Loucy (cell line): ENCODE results near the gene GIT1.

Experiments used
- H2AFZ ChIP-seq: fragments of 200-600 bp; sonication (generic); 2 replicates; pipeline ENCODE4 v1.6.0; 2016; ENCODE audit warnings: antibody characterized with exemption, mild to moderate bottlenecking, low read length, moderate library complexity
- H3F3A ChIP-seq: fragments of 200-600 bp; 2 replicates; pipeline ENCODE4 v1.6.0; 2016; ENCODE audit warnings: antibody characterized with exemption, low read depth, mild to moderate bottlenecking
- H3K27me3 ChIP-seq: fragments of 200-600 bp; sonication (generic); 2 replicates; pipeline ENCODE4 v1.6.1; 2014; ENCODE audit warnings: low read length, mild to moderate bottlenecking; ENCODE audit not compliant: insufficient read depth, poor library complexity, severe bottlenecking
- H3K36me3 ChIP-seq: fragments of 200-600 bp; sonication (generic); 2 replicates; pipeline ENCODE4 v1.6.1; 2016; ENCODE audit warnings: low read length; ENCODE audit not compliant: insufficient read depth
- H3K4me1 ChIP-seq: fragments of 200-600 bp; sonication (generic); 2 replicates; pipeline ENCODE4 v1.5.1; 2014; ENCODE audit warnings: low read length, mild to moderate bottlenecking; ENCODE audit not compliant: insufficient read depth, poor library complexity, severe bottlenecking
- H3K4me2 ChIP-seq: fragments of 200-600 bp; sonication (generic); 2 replicates; pipeline ENCODE4 v1.6.0; 2014; ENCODE audit warnings: antibody characterized with exemption, low read length, low read depth, mild to moderate bottlenecking; ENCODE audit not compliant: poor library complexity, severe bottlenecking
- H3K4me3 ChIP-seq: fragments of 200-600 bp; sonication (generic); 2 replicates; pipeline ENCODE4 v1.5.1; 2014; ENCODE audit warnings: low read length, mild to moderate bottlenecking, mixed read lengths; ENCODE audit not compliant: poor library complexity, severe bottlenecking
- H3K79me2 ChIP-seq: fragments of 200-600 bp; sonication (generic); 2 replicates; pipeline ENCODE4 v1.6.1; 2014; ENCODE audit warnings: low read length; ENCODE audit not compliant: insufficient read depth
- H3K9ac ChIP-seq: fragments of 200-600 bp; sonication (generic); 2 replicates; pipeline ENCODE4 v1.6.0; 2014; ENCODE audit warnings: mild to moderate bottlenecking, low read depth, low read length, moderate library complexity; ENCODE audit not compliant: poor library complexity, severe bottlenecking
- H3K9me2 ChIP-seq: fragments of 200-600 bp; sonication (generic); replicated peaks from 2 replicates; pipeline ENCODE4 v1.6.1; 2016; ENCODE audit warnings: low read depth, low read length, mixed read lengths
- H3K9me3 ChIP-seq: fragments of 200-600 bp; sonication (generic); 2 replicates; pipeline ENCODE4 v1.6.1; 2014; ENCODE audit warnings: mild to moderate bottlenecking, antibody characterized with exemption, low read length, low read depth; ENCODE audit not compliant: insufficient read depth
- H4K20me1 ChIP-seq: fragments of 200-600 bp; sonication (generic); 2 replicates; pipeline ENCODE4 v1.6.0; 2014; ENCODE audit warnings: antibody characterized with exemption, low read length, mild to moderate bottlenecking; ENCODE audit not compliant: insufficient read depth, poor library complexity, severe bottlenecking
- EZH2phosphoT487 ChIP-seq: fragments of 200-600 bp; IDR thresholded peaks from 2 replicates; pipeline ENCODE4 v1.6.1; 2018; ENCODE audit warnings: antibody characterized with exemption, mild to moderate bottlenecking, moderate library complexity, borderline replicate concordance
- TF ChIP-seq, protein P1 (sequence below): fragments of 200-600 bp; sonication (generic); conservative IDR thresholded peaks from 2 replicates; pipeline ENCODE4 v1.5.1; 2014; ENCODE audit warnings: mild to moderate bottlenecking, antibody characterized with exemption, low read length

The GIT1 gene

DNA sequence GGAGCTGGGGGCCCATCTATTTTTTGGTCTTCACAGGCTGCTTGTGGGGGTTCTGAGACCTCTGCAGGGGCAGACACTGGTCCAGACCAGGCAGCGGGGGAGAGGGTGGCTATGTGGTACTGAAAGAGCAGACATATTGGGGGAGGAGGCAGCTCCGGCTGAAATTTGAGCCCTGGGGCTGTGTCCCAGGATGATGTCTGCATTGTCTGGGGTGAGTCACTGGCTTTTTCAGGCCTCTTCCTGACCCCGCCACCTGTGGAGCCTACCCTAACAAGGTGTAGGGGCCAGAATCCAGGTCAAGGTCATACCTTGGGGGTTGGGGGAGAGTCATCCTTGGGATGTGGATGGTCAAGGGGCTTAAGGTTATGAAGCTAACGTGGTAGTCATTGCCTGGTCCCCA, 30.8 kb upstream of the GIT1 start:
- Histone ChIP-seq H3F3A (no peaks in the 10 kb centered on the region), H3K4me3 (no peak overlapping the region), H3K79me2 (no peaks in the 10 kb centered on the region), H3K4me1 (peaks cover 10% of the 10 kb centered on the region), H2AFZ (no peak overlapping the region), H3K27me3 (no peaks in the 10 kb centered on the region), H4K20me1 (no peaks in the 10 kb centered on the region), H3K9me3 (no peaks in the 10 kb centered on the region), H3K9ac (no peak overlapping the region), H3K36me3 (no peaks in the 10 kb centered on the region), H3K9me2 (no peaks in the 10 kb centered on the region), H3K4me2 (no peak overlapping the region)
- no peak for TF ChIP-seq EZH2phosphoT487
- TF ChIP-seq, protein P1, sequence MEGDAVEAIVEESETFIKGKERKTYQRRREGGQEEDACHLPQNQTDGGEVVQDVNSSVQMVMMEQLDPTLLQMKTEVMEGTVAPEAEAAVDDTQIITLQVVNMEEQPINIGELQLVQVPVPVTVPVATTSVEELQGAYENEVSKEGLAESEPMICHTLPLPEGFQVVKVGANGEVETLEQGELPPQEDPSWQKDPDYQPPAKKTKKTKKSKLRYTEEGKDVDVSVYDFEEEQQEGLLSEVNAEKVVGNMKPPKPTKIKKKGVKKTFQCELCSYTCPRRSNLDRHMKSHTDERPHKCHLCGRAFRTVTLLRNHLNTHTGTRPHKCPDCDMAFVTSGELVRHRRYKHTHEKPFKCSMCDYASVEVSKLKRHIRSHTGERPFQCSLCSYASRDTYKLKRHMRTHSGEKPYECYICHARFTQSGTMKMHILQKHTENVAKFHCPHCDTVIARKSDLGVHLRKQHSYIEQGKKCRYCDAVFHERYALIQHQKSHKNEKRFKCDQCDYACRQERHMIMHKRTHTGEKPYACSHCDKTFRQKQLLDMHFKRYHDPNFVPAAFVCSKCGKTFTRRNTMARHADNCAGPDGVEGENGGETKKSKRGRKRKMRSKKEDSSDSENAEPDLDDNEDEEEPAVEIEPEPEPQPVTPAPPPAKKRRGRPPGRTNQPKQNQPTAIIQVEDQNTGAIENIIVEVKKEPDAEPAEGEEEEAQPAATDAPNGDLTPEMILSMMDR, result no peak

DNA sequence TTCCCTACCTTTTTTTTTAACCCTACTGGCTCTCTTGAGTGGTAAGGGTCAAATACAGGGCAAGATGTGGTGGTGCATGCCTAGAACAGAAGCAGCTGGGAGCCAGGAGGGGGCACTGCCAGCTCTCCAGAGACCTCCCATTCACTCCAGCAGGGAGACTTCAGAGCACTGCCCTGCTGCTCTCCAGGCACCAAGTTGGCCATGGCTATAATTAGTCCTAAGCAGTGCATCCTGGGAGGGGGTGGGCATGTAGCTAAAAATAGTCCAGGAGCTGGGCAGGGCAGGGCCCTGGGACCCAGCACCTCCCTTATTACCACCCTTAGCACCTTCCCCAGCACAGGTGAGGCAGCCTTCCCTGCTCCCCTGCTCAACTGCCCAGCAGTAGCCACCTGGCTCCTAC, 29.8 kb upstream of the GIT1 start:
- no peak overlapping the region for H2AFZ ChIP-seq
- no peak overlapping the region for H3K9ac ChIP-seq
- no peak overlapping the region for H3K4me2 ChIP-seq
- TF ChIP-seq, protein P1, result peak; percentile 77
- TF ChIP-seq EZH2phosphoT487, result no peak
- no peaks in the 10 kb centered on the region for H3K27me3 ChIP-seq
- H3K4me3 ChIP-seq, result no peak overlapping the region
- no peaks in the 10 kb centered on the region for H3K79me2 ChIP-seq
- H3K4me1 ChIP-seq, result peaks cover 7% of the 10 kb centered on the region
- H3F3A ChIP-seq, result no peaks in the 10 kb centered on the region
- H3K9me3 ChIP-seq, result no peaks in the 10 kb centered on the region
- no peaks in the 10 kb centered on the region for H4K20me1 ChIP-seq
- no peaks in the 10 kb centered on the region for H3K36me3 ChIP-seq
- H3K9me2 ChIP-seq, result no peaks in the 10 kb centered on the region

DNA sequence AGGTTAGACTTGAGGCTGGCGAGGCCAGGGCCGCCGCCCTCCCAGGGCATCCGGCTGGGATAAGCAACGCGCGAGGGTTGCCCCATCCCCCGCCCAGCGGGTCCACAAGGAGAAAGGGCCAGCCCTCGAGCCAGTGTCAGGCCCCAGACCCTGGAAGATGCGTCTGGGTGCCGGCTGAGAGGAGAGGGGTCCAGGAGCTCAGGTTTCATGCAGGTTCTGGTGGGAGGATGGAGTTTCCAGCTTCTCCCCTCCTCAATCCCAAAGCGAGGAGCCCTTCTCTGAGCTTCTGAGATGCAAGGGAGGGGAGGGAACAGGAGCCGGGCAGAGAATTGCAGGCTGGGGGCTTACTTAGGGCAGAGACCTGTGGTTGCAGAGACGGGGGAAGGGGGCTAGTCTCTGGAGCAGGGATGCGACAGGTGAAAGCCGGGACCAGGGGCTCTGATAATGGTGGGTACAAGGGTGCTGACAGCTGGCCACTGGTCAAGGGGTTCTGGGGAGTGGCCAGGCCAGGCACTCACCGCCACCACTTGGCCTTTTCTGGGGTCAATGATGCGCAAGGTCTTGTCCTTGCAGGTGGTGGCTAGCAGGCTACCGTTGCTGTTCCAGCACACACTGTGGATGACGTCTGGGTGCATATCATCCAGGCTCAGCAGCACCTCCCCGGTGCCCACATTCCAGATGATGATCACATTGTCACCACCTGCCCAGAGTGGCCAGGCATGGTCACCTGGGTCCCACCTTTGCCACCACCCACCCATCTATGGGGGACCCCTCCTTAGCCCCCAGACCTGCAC, 29.0 kb upstream of the GIT1 start:
- Histone ChIP-seq H3K36me3 (no peaks in the 10 kb centered on the region), H3K79me2 (no peaks in the 10 kb centered on the region), H3F3A (no peaks in the 10 kb centered on the region), H3K27me3 (no peaks in the 10 kb centered on the region), H4K20me1 (no peaks in the 10 kb centered on the region), H3K9me3 (no peaks in the 10 kb centered on the region), H3K9me2 (no peaks in the 10 kb centered on the region), H3K9ac (peak overlapping the region; percentile 86), H3K4me3 (peak overlapping the region; percentile 75), H2AFZ (peak overlapping the region; percentile 88), H3K4me2 (peak overlapping the region; percentile 81), H3K4me1 (peaks cover 7% of the 10 kb centered on the region)
- TF ChIP-seq, protein P1, result no peak
- no peak for TF ChIP-seq EZH2phosphoT487
